HEK293 (cell line): ENCODE data around the gene FYB2.
A peak's percentile ranks its signal among the peaks of the same experiment; 100 is the strongest.

ENCODE experiments used
- CTCF ChIP-seq: fragments of 450-650 bp; formaldehyde crosslinking; IDR thresholded peaks from 2 replicates; pipeline ENCODE4 v1.5.1; 2016; ENCODE audit warnings: missing biosample characterization, missing genetic modification characterization
- IKZF3 ChIP-seq: fragments of 450-650 bp; IDR thresholded peaks from 2 replicates; pipeline ENCODE4 v1.5.0; 2018; ENCODE audit warnings: missing biosample characterization, mild to moderate bottlenecking, missing genetic modification characterization, moderate library complexity
- KLF9 ChIP-seq: fragments of 450-650 bp; formaldehyde crosslinking; IDR thresholded peaks from 2 replicates; pipeline ENCODE4 v1.5.1; 2016; ENCODE audit warnings: missing biosample characterization, missing genetic modification characterization, low read depth
- PATZ1 ChIP-seq: fragments of 450-650 bp; formaldehyde crosslinking; IDR thresholded peaks from 2 replicates; pipeline ENCODE4 v1.5.1; 2016; ENCODE audit warnings: missing biosample characterization, missing genetic modification characterization
- PRDM2 ChIP-seq: fragments of 450-650 bp; formaldehyde crosslinking; IDR thresholded peaks from 2 replicates; pipeline ENCODE4 v1.5.1; 2016; ENCODE audit warnings: missing biosample characterization, missing genetic modification characterization, borderline replicate concordance
- SP7 ChIP-seq: fragments of 450-650 bp; formaldehyde crosslinking; IDR thresholded peaks from 2 replicates; pipeline ENCODE4 v1.5.1; 2016; ENCODE audit warnings: missing biosample characterization, missing genetic modification characterization
- TRIM28 ChIP-seq: IDR thresholded peaks from 2 replicates; pipeline ENCODE4 v1.6.1; 2011; ENCODE audit warnings: low read length, control low read depth, borderline replicate concordance
- ZBTB44 ChIP-seq: fragments of 450-650 bp; IDR thresholded peaks from 2 replicates; pipeline ENCODE4 v1.5.1; 2018; ENCODE audit warnings: missing biosample characterization, mild to moderate bottlenecking, missing genetic modification characterization
- ZBTB48 ChIP-seq: fragments of 450-650 bp; formaldehyde crosslinking; IDR thresholded peaks from 2 replicates; pipeline ENCODE4 v1.5.1; 2016; ENCODE audit warnings: missing biosample characterization, missing genetic modification characterization
- ZEB2 ChIP-seq: fragments of 450-650 bp; formaldehyde crosslinking; IDR thresholded peaks from 2 replicates; pipeline ENCODE4 v1.5.1; 2016; ENCODE audit warnings: missing biosample characterization, missing genetic modification characterization
- ZNF10 ChIP-seq: fragments of 450-650 bp; formaldehyde crosslinking; IDR thresholded peaks from 2 replicates; pipeline ENCODE4 v1.5.1; 2017; ENCODE audit warnings: missing biosample characterization, missing genetic modification characterization
- ZNF292 ChIP-seq: fragments of 450-650 bp; formaldehyde crosslinking; IDR thresholded peaks from 2 replicates; pipeline ENCODE4 v1.5.1; 2016; ENCODE audit warnings: low read depth, missing biosample characterization, missing genetic modification characterization, borderline replicate concordance
- ZNF335 ChIP-seq: fragments of 450-650 bp; formaldehyde crosslinking; conservative IDR thresholded peaks from 2 replicates; pipeline ENCODE4 v1.5.1; 2016; ENCODE audit warnings: missing biosample characterization, missing genetic modification characterization
- ZNF600 ChIP-seq: fragments of 450-650 bp; formaldehyde crosslinking; IDR thresholded peaks from 2 replicates; pipeline ENCODE4 v1.5.1; 2016; ENCODE audit warnings: missing biosample characterization, missing genetic modification characterization
- ZNF645 ChIP-seq: fragments of 450-650 bp; formaldehyde crosslinking; IDR thresholded peaks from 2 replicates; pipeline ENCODE4; 2016; ENCODE audit warnings: missing biosample characterization, missing genetic modification characterization
- ZNF837 ChIP-seq: fragments of 450-650 bp; formaldehyde crosslinking; IDR thresholded peaks from 2 replicates; pipeline ENCODE4 v1.5.1; 2016; ENCODE audit warnings: missing biosample characterization, missing genetic modification characterization
- ZSCAN30 ChIP-seq: fragments of 450-650 bp; IDR thresholded peaks from 2 replicates; pipeline ENCODE4 v1.5.1; 2018; ENCODE audit warnings: missing biosample characterization, mild to moderate bottlenecking, missing genetic modification characterization, moderate library complexity
- ZXDB ChIP-seq: fragments of 450-650 bp; formaldehyde crosslinking; IDR thresholded peaks from 2 replicates; pipeline ENCODE4 v1.5.1; 2016; ENCODE audit warnings: missing biosample characterization, missing genetic modification characterization

Gene FYB2

GRCh38 chr1:56820755-56821461, 1.7 kb upstream of the FYB2 start (continued):
- TF ChIP-seq PATZ1, result peak; percentile 57; the same call in 1 of the 2 replicates
- TF ChIP-seq ZBTB44 (tag by site-specific recombination), result 0 out of 2 replicates have a peak, but pooled peaks have one; percentile 12
- TF ChIP-seq ZNF645 (tag by site-specific recombination), result no peak
- no peak for TF ChIP-seq ZNF292 (tag by site-specific recombination)
- TF ChIP-seq ZEB2 (tag by site-specific recombination), result 0 out of 2 replicates have a peak, but pooled peaks have one; percentile 29
- TF ChIP-seq ZNF335, result 0 out of 2 replicates have a peak, but pooled peaks have one; percentile 22
- TF ChIP-seq ZNF10, result 0 out of 2 replicates have a peak, but pooled peaks have one; percentile 45
- TF ChIP-seq ZNF600 (tag by site-specific recombination), result no peak
- no peak for TF ChIP-seq ZBTB48 (tag by site-specific recombination)
- TF ChIP-seq TRIM28, result peak; percentile 81
- peak; percentile 61; the same call in 1 of the 2 replicates for TF ChIP-seq CTCF (tag by site-specific recombination)
- no peak for TF ChIP-seq PRDM2 (tag by site-specific recombination)
- TF ChIP-seq ZNF837 (tag by site-specific recombination), result no peak
- no peak for TF ChIP-seq KLF9 (tag by site-specific recombination)
- TF ChIP-seq ZXDB (tag by site-specific recombination), result no peak
- no peak for TF ChIP-seq SP7 (tag by site-specific recombination)
- peak; percentile 74; the same call in 1 of the 2 replicates for TF ChIP-seq ZSCAN30 (tag by site-specific recombination)
- 0 out of 2 replicates have a peak, but pooled peaks have one; percentile 33 for TF ChIP-seq IKZF3 (tag by site-specific recombination)
